Measurements from ENCODE around the gene RELN. TPM values are rescaled to one million over a fixed set of nuclear protein-coding genes. Genes with fewer than 3 reads are reported as not detected.

The RELN gene
- total and polyA plus RNA-seq, 2 donors (not counting 1 experiment from before 2014, with no cell fraction given) = not detected

- ATAC-seq (ENCODE audit: low read depth) (no peak), DNase-seq (no peak)
- H3K27me3 Mint-ChIP-seq = no peaks in the 10 kb centered on the region
- WGBS (ENCODE audit: insufficient coverage) = 79% methylated on average over 7 of the region's 8 CpGs
- no peak overlapping the region for H3K27ac Mint-ChIP-seq
- no peak for TF ChIP-seq EZH2 (IDR thresholded peaks at IDR 0.05; ENCODE audit: borderline replicate concordance, insufficient read depth, low read depth, low read length, poor library complexity, severe bottlenecking)
- TF ChIP-seq CTCF (IDR thresholded peaks at IDR 0.05) = no peak
- no peak overlapping the region for H3K4me3 ChIP-seq (ENCODE audit: control extremely low read depth in 1 of 5, extremely low read depth in 1 of 5, insufficient read depth in 1 of 5, low read depth in 2 of 5, low read length in 4 of 5)
- H3K4me1 ChIP-seq (ENCODE audit: control insufficient read depth in 2 of 2, insufficient read depth in 2 of 2, low read length in 2 of 2) = no peaks in the 10 kb centered on the region
- POLR2A ChIA-PET = no interaction called here
- no peak overlapping the region for H3K27ac ChIP-seq (ENCODE audit: low read length in 2 of 2)
- no peak overlapping the region for H3K9ac ChIP-seq (ENCODE audit: low read length)
- H3K4me3 Mint-ChIP-seq = no peak overlapping the region
- no peaks in the 10 kb centered on the region for H3K27me3 ChIP-seq (replicated peaks in 1 of 4; ENCODE audit: control extremely low read depth in 1 of 4, control insufficient read depth in 3 of 4, insufficient read depth in 4 of 4, low read length in 3 of 4)
- no peaks in the 10 kb centered on the region for H3K36me3 ChIP-seq (replicated peaks in 1 of 2; ENCODE audit: control extremely low read depth in 1 of 2, control insufficient read depth in 1 of 2, extremely low read depth in 1 of 2, insufficient read depth in 2 of 2, low read length in 1 of 2)
- intact Hi-C loops (cut with micrococcal nuclease) = no loop called here
- H3K9me3 ChIP-seq (ENCODE audit: control extremely low read depth in 1 of 3, control insufficient read depth in 2 of 3, insufficient read depth in 1 of 3, low read length in 2 of 3) = no peaks in the 10 kb centered on the region
- no peaks in the 10 kb centered on the region for H3K9me3 Mint-ChIP-seq (ENCODE audit: insufficient read depth)
- no peaks in the 10 kb centered on the region for H3K4me1 Mint-ChIP-seq
- H4K20me1 ChIP-seq (ENCODE audit: control insufficient read depth, insufficient read depth, low read length, poor library complexity, severe bottlenecking) = no peaks in the 10 kb centered on the region
- H2AFZ ChIP-seq (ENCODE audit: insufficient read depth, low read depth, low read length, poor library complexity, severe bottlenecking) = no peak overlapping the region
- no peaks in the 10 kb centered on the region for H3K79me2 ChIP-seq (ENCODE audit: control insufficient read depth, insufficient read depth, low read length)
- CTCF ChIA-PET = no interaction called here
- no peak overlapping the region for H3K4me2 ChIP-seq (replicated peaks; ENCODE audit: low read depth, low read length, poor library complexity, severe bottlenecking)
These were observed 238.1 kb downstream of the RELN start for GRCh38 chr7:103751311-103751880.

- Mint-ChIP-seq H3K9me3 (ENCODE audit: insufficient read depth) (no peaks in the 10 kb centered on the region), H3K27ac (no peak overlapping the region), H3K4me3 (no peak overlapping the region), H3K4me1 (no peaks in the 10 kb centered on the region), H3K27me3 (no peaks in the 10 kb centered on the region)
- H3K4me3 ChIP-seq (ENCODE audit: control extremely low read depth in 1 of 5, extremely low read depth in 1 of 5, insufficient read depth in 1 of 5, low read depth in 2 of 5, low read length in 4 of 5) = no peak overlapping the region
- no peaks in the 10 kb centered on the region for H3K27me3 ChIP-seq (replicated peaks in 1 of 4; ENCODE audit: control extremely low read depth in 1 of 4, control insufficient read depth in 3 of 4, insufficient read depth in 4 of 4, low read length in 3 of 4)
- no peaks in the 10 kb centered on the region for H3K79me2 ChIP-seq (ENCODE audit: control insufficient read depth, insufficient read depth, low read length)
- H3K9ac ChIP-seq (ENCODE audit: low read length) = no peak overlapping the region
- H3K9me3 ChIP-seq (ENCODE audit: control extremely low read depth in 1 of 3, control insufficient read depth in 2 of 3, insufficient read depth in 1 of 3, low read length in 2 of 3) = no peaks in the 10 kb centered on the region
- no peaks in the 10 kb centered on the region for H3K36me3 ChIP-seq (replicated peaks in 1 of 2; ENCODE audit: control extremely low read depth in 1 of 2, control insufficient read depth in 1 of 2, extremely low read depth in 1 of 2, insufficient read depth in 2 of 2, low read length in 1 of 2)
- H2AFZ ChIP-seq (ENCODE audit: insufficient read depth, low read depth, low read length, poor library complexity, severe bottlenecking) = no peak overlapping the region
- ChIA-PET POLR2A (no interaction called here), CTCF (no interaction called here)
- intact Hi-C loops (cut with micrococcal nuclease) = no loop called here
- DNase-seq = no peak
- no peak for ATAC-seq (ENCODE audit: low read depth)
- TF ChIP-seq EZH2 (IDR thresholded peaks at IDR 0.05; ENCODE audit: borderline replicate concordance, insufficient read depth, low read depth, low read length, poor library complexity, severe bottlenecking) (no peak), CTCF (IDR thresholded peaks at IDR 0.05) (no peak)
- no peak overlapping the region for H3K27ac ChIP-seq (ENCODE audit: low read length in 2 of 2)
- H4K20me1 ChIP-seq (ENCODE audit: control insufficient read depth, insufficient read depth, low read length, poor library complexity, severe bottlenecking) = no peaks in the 10 kb centered on the region
- no peak overlapping the region for H3K4me2 ChIP-seq (replicated peaks; ENCODE audit: low read depth, low read length, poor library complexity, severe bottlenecking)
- no peaks in the 10 kb centered on the region for H3K4me1 ChIP-seq (ENCODE audit: control insufficient read depth in 2 of 2, insufficient read depth in 2 of 2, low read length in 2 of 2)
- no CpG with 5 or more reads among the region's 1 CpG for WGBS (ENCODE audit: insufficient coverage)
These were observed 240.8 kb downstream of the RELN start for GRCh38 chr7:103748680-103749079.

All from B cell (primary cell).